Uterus (tissue), 4 donors: ENCODE measurements around the gene OGA. TPM values are rescaled to one million over a fixed set of nuclear protein-coding genes. Genes with fewer than 3 reads are reported as not detected.

Source experiments
- DNase-seq, 2 donors: peaks; one replicate each; pipeline ENCODE4 v3.0.0-alpha.2; 2019 to 2020
- H3K27ac ChIP-seq, 2 donors: fragments of 200-600 bp; sonication (generic); 1 replicate in 1 of 2; 2 replicates in 1 of 2; pipeline ENCODE4 v1.5.1; 2016 to 2018
- H3K27me3 ChIP-seq, 2 donors: fragments of 200-600 bp; sonication (generic); one replicate each; pipeline ENCODE4 v1.5.1; 2018 to 2019; ENCODE audit warnings: control low read depth in 1 of 2
- H3K36me3 ChIP-seq, 2 donors: fragments of 200-600 bp; sonication (generic); one replicate each; pipeline ENCODE4 v1.5.1; 2019; ENCODE audit warnings: control low read depth in 1 of 2
- H3K4me1 ChIP-seq, 2 donors: fragments of 200-600 bp; sonication (generic); one replicate each; pipeline ENCODE4 v1.5.1; 2018 to 2019; ENCODE audit warnings: control low read depth in 1 of 2
- H3K4me3 ChIP-seq, 2 donors: fragments of 200-600 bp; sonication (generic); 1 replicate in 1 of 2; 2 replicates in 1 of 2; pipeline ENCODE4 v1.5.1; 2018 to 2019; ENCODE audit warnings: mild to moderate bottlenecking in 1 of 2
- H3K9me3 ChIP-seq, 2 donors: fragments of 200-600 bp; sonication (generic); one replicate each; pipeline ENCODE4 v1.5.1; 2019; ENCODE audit warnings: control low read depth in 1 of 2
- POLR2A ChIP-seq, 2 donors: fragments of 450-650 bp; IDR thresholded peaks; one replicate each; pipeline ENCODE4 v1.6.1; 2016; ENCODE audit warnings: antibody characterized with exemption in 2 of 2, mild to moderate bottlenecking in 1 of 2, moderate library complexity in 1 of 2
- intact Hi-C: fragments of 100-400 bp; cut with DNase I; formaldehyde crosslinking; loops from one replicate; pipeline ENCODE4 v1.15.1; 2023; ENCODE audit warnings: low total_unique reads
- total RNA-seq, 4 donors: library from RNA; depleted of rRNA in 3 of 4; stranded (reverse); fragments of >200 nt in 3 of 4; gene quantifications; one replicate each; pipeline versions ENCODE4 v1.1.0 to v1.2.4, GENCODE V29; 2014 to 2023
- TF ChIP-seq, protein P1 (sequence below), 4 experiments: fragments of 200-600 bp in 2 of 4; fragments of 450-650 bp in 2 of 4; sonication (generic) in 2 of 4; IDR thresholded peaks; one replicate each; pipeline ENCODE4 v1.5.1; 2016 to 2019; ENCODE audit warnings: antibody characterized with exemption in 4 of 4, mild to moderate bottlenecking in 2 of 4, moderate library complexity in 1 of 4
- donor health status: DM: yes; HTN: yes; CAD: no.

The OGA gene
- total RNA-seq, 4 donors from 2014 or later, result 63.5 to 181 (median 156) TPM

DNA sequence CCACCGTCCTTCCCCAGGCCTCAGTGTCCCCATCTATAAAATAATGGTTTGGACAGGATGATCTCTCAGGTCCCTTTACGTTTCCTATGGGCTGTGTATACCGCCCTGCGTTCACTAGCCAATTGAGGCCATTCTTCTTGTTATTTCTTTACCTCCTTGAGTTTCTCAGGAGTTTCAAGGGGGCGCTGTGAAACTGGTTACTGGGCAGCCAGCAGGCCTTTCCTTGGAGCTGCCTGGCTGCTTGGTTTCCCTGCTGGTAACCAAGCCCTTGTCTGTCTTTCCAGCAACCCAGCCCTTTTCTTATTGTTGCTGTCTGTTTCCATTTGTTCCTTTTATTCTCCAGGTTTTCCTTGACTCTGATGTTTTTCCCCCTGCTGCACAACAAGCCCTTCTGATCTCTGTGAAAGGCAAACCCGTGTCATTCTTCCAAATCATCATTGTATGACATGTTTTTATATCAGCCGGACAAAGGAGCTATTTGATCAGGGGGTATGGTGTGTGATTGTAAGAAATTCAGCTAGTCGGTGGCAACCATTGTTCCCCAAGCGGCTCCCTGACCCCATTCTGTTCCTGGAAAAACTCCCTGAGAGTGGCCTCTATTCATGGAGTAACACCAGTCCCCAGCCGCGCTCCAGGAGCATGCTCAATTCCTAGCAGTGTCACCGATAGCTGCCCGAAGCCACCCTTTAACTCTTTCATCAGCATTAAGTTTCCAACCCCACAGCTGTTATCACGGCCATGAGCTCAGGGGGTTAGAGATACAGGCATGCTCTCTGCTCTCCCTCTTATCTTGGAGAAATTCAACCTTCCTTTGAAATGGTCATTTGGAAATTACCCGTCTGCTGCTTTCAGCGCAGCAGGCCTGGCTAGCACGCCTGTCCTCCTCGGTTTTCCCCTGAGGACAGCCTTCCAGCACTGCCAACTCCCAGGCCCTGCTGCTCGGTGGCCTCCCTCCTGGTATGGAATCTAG is 68.9 kb downstream of the OGA start:
- intact Hi-C loops, result no loop called here
- TF ChIP-seq, protein P1, sequence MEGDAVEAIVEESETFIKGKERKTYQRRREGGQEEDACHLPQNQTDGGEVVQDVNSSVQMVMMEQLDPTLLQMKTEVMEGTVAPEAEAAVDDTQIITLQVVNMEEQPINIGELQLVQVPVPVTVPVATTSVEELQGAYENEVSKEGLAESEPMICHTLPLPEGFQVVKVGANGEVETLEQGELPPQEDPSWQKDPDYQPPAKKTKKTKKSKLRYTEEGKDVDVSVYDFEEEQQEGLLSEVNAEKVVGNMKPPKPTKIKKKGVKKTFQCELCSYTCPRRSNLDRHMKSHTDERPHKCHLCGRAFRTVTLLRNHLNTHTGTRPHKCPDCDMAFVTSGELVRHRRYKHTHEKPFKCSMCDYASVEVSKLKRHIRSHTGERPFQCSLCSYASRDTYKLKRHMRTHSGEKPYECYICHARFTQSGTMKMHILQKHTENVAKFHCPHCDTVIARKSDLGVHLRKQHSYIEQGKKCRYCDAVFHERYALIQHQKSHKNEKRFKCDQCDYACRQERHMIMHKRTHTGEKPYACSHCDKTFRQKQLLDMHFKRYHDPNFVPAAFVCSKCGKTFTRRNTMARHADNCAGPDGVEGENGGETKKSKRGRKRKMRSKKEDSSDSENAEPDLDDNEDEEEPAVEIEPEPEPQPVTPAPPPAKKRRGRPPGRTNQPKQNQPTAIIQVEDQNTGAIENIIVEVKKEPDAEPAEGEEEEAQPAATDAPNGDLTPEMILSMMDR (IDR thresholded peaks at IDR 0.05), result no peak
- TF ChIP-seq POLR2A (IDR thresholded peaks at IDR 0.05), result no peak
- no peak for DNase-seq
- Histone ChIP-seq H3K4me3 (no peak overlapping the region), H3K27me3 (no peaks in the 10 kb centered on the region), H3K27ac (no peak overlapping the region), H3K9me3 (no peaks in the 10 kb centered on the region), H3K4me1 (no peaks in the 10 kb centered on the region), H3K36me3 (no peaks in the 10 kb centered on the region)

DNA sequence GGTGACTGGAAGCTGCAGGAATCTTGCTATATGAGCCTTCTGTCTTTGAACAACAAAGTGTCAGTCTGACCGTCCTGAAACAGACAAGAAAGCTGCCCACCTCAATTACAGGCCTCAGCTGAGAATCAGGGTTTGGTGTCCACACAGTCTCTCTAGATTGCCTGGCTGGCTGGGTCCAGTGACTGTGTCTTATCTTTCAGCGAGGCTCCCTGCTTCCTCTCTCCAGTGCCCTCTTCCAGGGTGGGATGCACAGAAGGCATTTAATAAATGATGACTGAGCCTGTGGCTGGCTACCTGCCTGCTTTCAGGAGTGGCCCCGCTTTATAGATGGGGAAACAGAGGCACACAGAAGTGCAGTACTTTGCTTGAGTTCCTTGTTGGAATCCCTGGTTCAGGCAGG is 69.7 kb downstream of the OGA start:
- Histone ChIP-seq H3K9me3 (no peaks in the 10 kb centered on the region), H3K4me3 (no peak overlapping the region), H3K27ac (no peak overlapping the region), H3K36me3 (no peaks in the 10 kb centered on the region), H3K4me1 (no peaks in the 10 kb centered on the region), H3K27me3 (no peaks in the 10 kb centered on the region)
- intact Hi-C loops, result no loop called here
- TF ChIP-seq, protein P1 (IDR thresholded peaks at IDR 0.05), result no peak
- no peak for TF ChIP-seq POLR2A (IDR thresholded peaks at IDR 0.05)
- DNase-seq, result no peak

DNA sequence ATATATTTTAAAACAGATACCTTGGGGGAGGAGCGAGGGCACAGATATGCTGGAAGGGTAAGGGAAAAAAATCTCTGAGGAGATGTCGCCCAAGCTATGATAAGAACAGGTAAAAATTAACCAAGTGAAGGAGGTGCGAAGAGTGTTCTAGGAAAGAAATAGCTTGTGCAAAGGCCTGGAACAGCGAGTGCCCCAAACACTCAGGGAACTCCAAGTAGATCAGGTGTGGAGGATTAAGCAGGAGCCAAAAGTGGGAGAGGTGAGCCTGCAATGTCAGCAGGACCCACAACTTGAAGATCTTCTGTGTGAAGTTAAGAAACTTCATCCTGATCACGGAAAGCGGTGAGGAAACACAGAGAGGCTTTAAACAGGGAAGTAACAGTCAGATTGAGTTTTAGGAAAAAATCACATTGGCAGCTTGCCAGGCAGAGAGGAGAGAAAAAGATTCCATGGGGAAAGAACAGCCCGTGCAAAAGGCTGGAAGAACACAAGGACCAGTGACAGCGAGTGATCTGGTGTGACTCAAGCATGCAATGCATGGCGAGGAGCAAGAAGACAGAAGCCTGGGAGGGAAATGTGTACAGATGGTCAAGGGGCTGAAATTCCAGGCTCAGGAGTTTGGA is 73.1 kb downstream of the OGA start:
- intact Hi-C loops, result no loop called here
- Histone ChIP-seq H3K4me3 (no peak overlapping the region), H3K36me3 (no peaks in the 10 kb centered on the region), H3K27me3 (no peaks in the 10 kb centered on the region), H3K27ac (no peak overlapping the region), H3K4me1 (no peaks in the 10 kb centered on the region), H3K9me3 (no peaks in the 10 kb centered on the region)
- DNase-seq, result no peak
- TF ChIP-seq, protein P1 (IDR thresholded peaks at IDR 0.05), result no peak
- no peak for TF ChIP-seq POLR2A (IDR thresholded peaks at IDR 0.05)

DNA sequence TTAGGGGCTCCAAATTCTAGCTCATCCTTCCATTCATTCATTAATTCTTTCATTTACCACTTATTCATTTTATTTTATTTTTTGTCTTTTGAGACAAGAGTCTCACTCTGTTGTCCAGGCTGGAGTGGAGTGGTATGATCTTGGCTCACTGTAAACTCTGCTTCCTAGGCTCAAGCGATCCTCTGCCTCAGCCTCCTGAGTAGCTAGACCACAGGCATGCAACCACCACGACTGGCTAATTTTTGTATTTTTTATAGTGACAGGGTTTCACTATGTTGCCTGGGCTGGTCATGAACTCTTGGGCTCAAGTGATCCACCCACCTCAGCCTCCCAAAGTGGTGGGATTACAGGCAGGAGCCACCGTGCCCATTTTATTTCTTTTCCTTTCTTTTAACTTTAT is 74.0 kb downstream of the OGA start:
- Histone ChIP-seq H3K36me3 (no peaks in the 10 kb centered on the region), H3K9me3 (no peaks in the 10 kb centered on the region), H3K4me3 (no peak overlapping the region), H3K4me1 (no peaks in the 10 kb centered on the region), H3K27me3 (no peaks in the 10 kb centered on the region), H3K27ac (no peak overlapping the region)
- intact Hi-C loops, result no loop called here
- TF ChIP-seq, protein P1 (IDR thresholded peaks at IDR 0.05), result no peak
- no peak for TF ChIP-seq POLR2A (IDR thresholded peaks at IDR 0.05)
- DNase-seq, result no peak

DNA sequence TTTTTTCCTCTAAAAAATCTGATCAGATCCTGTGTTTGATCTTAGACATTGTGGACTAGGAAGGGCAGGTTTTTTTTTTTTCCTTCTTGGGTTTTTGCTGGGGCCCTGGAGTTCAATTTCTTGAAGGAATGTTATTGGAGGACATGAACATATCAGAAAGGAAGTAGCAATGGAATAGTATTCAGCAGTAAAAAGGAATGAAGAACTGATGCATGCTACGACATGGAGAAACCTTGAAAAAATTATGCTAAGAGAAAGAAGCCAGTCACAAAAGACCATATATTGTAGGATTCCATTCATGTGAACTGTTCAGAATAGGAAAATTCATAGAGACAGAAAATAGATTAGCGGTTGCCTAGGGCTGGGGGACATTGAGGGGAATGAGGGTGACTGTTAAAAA is 76.3 kb downstream of the OGA start:
- no peaks in the 10 kb centered on the region for H3K9me3 ChIP-seq
- H3K4me1 ChIP-seq, result no peaks in the 10 kb centered on the region
- intact Hi-C loops, result no loop called here
- no peak overlapping the region for H3K27ac ChIP-seq
- no peak overlapping the region for H3K4me3 ChIP-seq
- no peak for DNase-seq
- peaks cover 0 to 5% of the 10 kb centered on the region in 2 donors for H3K27me3 ChIP-seq
- TF ChIP-seq, protein P1 (IDR thresholded peaks at IDR 0.05), result no peak
- no peak for TF ChIP-seq POLR2A (IDR thresholded peaks at IDR 0.05)
- no peaks in the 10 kb centered on the region for H3K36me3 ChIP-seq
